Activated naive CD4-positive, alpha-beta T cell treated with anti-CD3 and anti-CD28 coated beads for 36 hours (primary cell): ENCODE measurements around the gene EVL. TPM values are rescaled to one million over a fixed set of nuclear protein-coding genes. Genes with fewer than 3 reads are reported as not detected.
A peak's percentile ranks its signal among the peaks of the same experiment; 100 is the strongest.

ENCODE experiments used
- CTCF ChIA-PET: fragments of 350-600 bp; sonication (Branson Sonifier 250); formaldehyde crosslinking; loops from one replicate; lab custom pipeline; 2021; ENCODE audit warnings: antibody characterized with exemption; lab: Charles Lee
- DNase-seq: peaks from one replicate; pipeline ENCODE4 v3.0.0-alpha.2; 2020
- H3K27ac Mint-ChIP-seq: one replicate; pipeline ENCODE4 v1.8.0; 2021; ENCODE audit warnings: mild to moderate bottlenecking, mixed read lengths
- H3K27me3 Mint-ChIP-seq: one replicate; pipeline ENCODE4 v1.8.0; 2021; ENCODE audit warnings: low read depth, mixed read lengths
- H3K36me3 Mint-ChIP-seq: one replicate; pipeline ENCODE4 v1.8.0; 2021; ENCODE audit warnings: low read depth, mixed read lengths
- H3K4me1 Mint-ChIP-seq: one replicate; pipeline ENCODE4 v1.8.0; 2021; ENCODE audit warnings: low read depth, mixed read lengths
- H3K4me3 Mint-ChIP-seq: one replicate; pipeline ENCODE4 v1.8.0; 2021; ENCODE audit warnings: mild to moderate bottlenecking, moderate library complexity, mixed read lengths
- H3K9me3 Mint-ChIP-seq: one replicate; pipeline ENCODE4 v1.8.0; 2021; ENCODE audit warnings: mixed read lengths
- intact Hi-C: fragments of 100-400 bp; cut with micrococcal nuclease; formaldehyde crosslinking; loops from one replicate; pipeline ENCODE4 v1.15.1; 2023
- total RNA-seq, 2 experiments: library from RNA; stranded (reverse); gene quantifications; one replicate each; pipeline ENCODE4 v1.2.3, GENCODE V29; 2021

The EVL gene
- total RNA-seq, 2 experiments from 2014 or later: 173 to 175 TPM

- Mint-ChIP-seq H3K27me3 (no peaks in the 10 kb centered on the region), H3K9me3 (no peaks in the 10 kb centered on the region), H3K4me1 (peaks cover 88% of the 10 kb centered on the region), H3K36me3 (peaks cover 26% of the 10 kb centered on the region), H3K4me3 (peak overlapping the region; percentile 64), H3K27ac (peak overlapping the region; percentile 94)
- intact Hi-C loops: loop anchor here (5.0 kb wide), 1 partner anchor 272 kb away; the partner anchor contains the start of gene WDR25
- DNase-seq: peak; percentile 54
- CTCF ChIA-PET: interaction anchor here (0.9 to 25.5 kb wide), 6 partner anchors 10 to 122 kb away, joined by 3 to 932 read pairs (median 4); partner anchors contain the start of gene EVL
Observed at GRCh38 chr14:100105357-100106169, 40.3 kb downstream of the EVL start.

GRCh38 chr14:100106250-100107112 lies 41.3 kb downstream of the EVL start:
- H3K4me3 Mint-ChIP-seq: peak overlapping the region; percentile 64
- CTCF ChIA-PET: interaction anchor here (0.5 to 25.5 kb wide), 7 partner anchors 9 to 325 kb away, joined by 3 to 932 read pairs (median 3); partner anchors contain the start of gene EVL
- no peaks in the 10 kb centered on the region for H3K9me3 Mint-ChIP-seq
- peaks cover 24% of the 10 kb centered on the region for H3K36me3 Mint-ChIP-seq
- peaks cover 83% of the 10 kb centered on the region for H3K4me1 Mint-ChIP-seq
- peak overlapping the region; percentile 94 for H3K27ac Mint-ChIP-seq
- intact Hi-C loops: loop anchor here (1.0 to 5.0 kb wide), 2 partner anchors 87 to 271 kb away; partner anchors contain the start of gene WDR25
- no peaks in the 10 kb centered on the region for H3K27me3 Mint-ChIP-seq
- DNase-seq: peak; percentile 83

DNA sequence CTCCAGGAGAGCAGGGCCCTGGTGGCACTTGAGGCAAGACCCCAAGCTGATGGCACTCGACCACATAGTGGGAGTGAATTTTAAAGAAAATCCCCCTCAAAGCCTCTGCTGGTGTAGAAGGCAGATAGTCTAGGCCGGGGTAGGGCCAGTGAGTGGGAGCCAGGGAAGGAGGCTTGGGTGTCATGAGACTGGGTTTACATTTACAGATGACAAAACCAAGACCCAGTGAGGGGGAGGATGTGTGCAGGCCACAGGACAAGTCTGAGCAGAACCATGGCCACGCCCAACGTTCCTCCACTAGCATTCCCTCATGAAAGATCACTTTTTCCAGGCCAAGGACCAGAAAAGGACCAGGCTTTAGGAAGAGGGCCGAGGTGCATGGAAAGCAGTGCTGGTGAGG lies 42.0 kb downstream of the EVL start:
- Mint-ChIP-seq H3K4me3 (no peak overlapping the region), H3K4me1 (peaks cover 76% of the 10 kb centered on the region), H3K27me3 (no peaks in the 10 kb centered on the region), H3K9me3 (no peaks in the 10 kb centered on the region), H3K36me3 (peaks cover 22% of the 10 kb centered on the region), H3K27ac (peak overlapping the region; percentile 94)
- intact Hi-C loops: loop anchor here (1.0 to 5.0 kb wide), 2 partner anchors 86 to 270 kb away; partner anchors contain the start of gene WDR25
- DNase-seq: no peak
- CTCF ChIA-PET: interaction anchor here (0.6 to 25.5 kb wide), 12 partner anchors 8 to 124 kb away, joined by 3 to 932 read pairs (median 11); partner anchors contain the start of gene EVL

GRCh38 chr14:100108042-100108825 lies 43.0 kb downstream of the EVL start:
- peaks cover 75% of the 10 kb centered on the region for H3K4me1 Mint-ChIP-seq
- peak; percentile 94 for DNase-seq
- peaks cover 17% of the 10 kb centered on the region for H3K36me3 Mint-ChIP-seq
- CTCF ChIA-PET: interaction anchor here (0.6 to 25.5 kb wide), 17 partner anchors 9 to 125 kb away, joined by 3 to 932 read pairs (median 7); partner anchors contain the start of gene EVL
- intact Hi-C loops: loop anchor here (1.0 to 5.0 kb wide), 4 partner anchors 36 to 269 kb away; partner anchors contain the start of gene WDR25
- H3K27me3 Mint-ChIP-seq: no peaks in the 10 kb centered on the region
- H3K9me3 Mint-ChIP-seq: no peaks in the 10 kb centered on the region
- peak overlapping the region; percentile 94 for H3K27ac Mint-ChIP-seq
- H3K4me3 Mint-ChIP-seq: no peak overlapping the region

GRCh38 chr14:100108840-100109593 lies 43.8 kb downstream of the EVL start:
- Mint-ChIP-seq H3K27me3 (no peaks in the 10 kb centered on the region), H3K9me3 (no peaks in the 10 kb centered on the region), H3K4me3 (no peak overlapping the region), H3K36me3 (peaks cover 10% of the 10 kb centered on the region), H3K4me1 (peaks cover 72% of the 10 kb centered on the region), H3K27ac (peak overlapping the region; percentile 94)
- DNase-seq: no peak
- intact Hi-C loops: loop anchor here (1.0 to 5.0 kb wide), 4 partner anchors 37 to 268 kb away; partner anchors contain the start of gene WDR25
- CTCF ChIA-PET: interaction anchor here (0.6 to 25.5 kb wide), 14 partner anchors 9 to 162 kb away, joined by 3 to 932 read pairs (median 10); partner anchors contain the start of gene EVL

DNA sequence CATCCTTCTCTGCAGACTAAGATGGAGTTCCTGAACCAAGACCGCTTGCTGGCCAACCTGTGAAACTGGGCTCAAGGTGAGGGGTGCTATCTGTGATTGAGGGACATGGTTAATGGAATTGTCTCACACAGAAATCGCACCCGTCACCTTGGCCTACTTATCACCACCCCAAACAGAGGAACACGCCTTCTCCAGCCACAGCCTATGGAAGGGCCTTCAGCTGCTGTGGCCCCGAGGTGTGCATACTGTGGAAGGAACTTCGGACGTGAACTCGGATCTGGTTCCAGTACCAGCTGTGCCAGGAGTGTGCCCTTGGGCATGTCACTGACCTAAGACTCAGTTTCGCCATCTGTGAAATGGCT lies 44.4 kb downstream of the EVL start:
- Mint-ChIP-seq H3K27me3 (no peaks in the 10 kb centered on the region), H3K4me3 (no peak overlapping the region), H3K27ac (peak overlapping the region; percentile 94), H3K4me1 (peaks cover 67% of the 10 kb centered on the region), H3K36me3 (peaks cover 7% of the 10 kb centered on the region), H3K9me3 (no peaks in the 10 kb centered on the region)
- CTCF ChIA-PET: interaction anchor here (0.7 to 25.5 kb wide), 9 partner anchors 8 to 135 kb away, joined by 3 to 932 read pairs (median 11); partner anchors contain the start of gene EVL
- DNase-seq: no peak
- intact Hi-C loops: loop anchor here (5.0 kb wide), 1 partner anchor 268 kb away; the partner anchor contains the start of gene WDR25

DNA sequence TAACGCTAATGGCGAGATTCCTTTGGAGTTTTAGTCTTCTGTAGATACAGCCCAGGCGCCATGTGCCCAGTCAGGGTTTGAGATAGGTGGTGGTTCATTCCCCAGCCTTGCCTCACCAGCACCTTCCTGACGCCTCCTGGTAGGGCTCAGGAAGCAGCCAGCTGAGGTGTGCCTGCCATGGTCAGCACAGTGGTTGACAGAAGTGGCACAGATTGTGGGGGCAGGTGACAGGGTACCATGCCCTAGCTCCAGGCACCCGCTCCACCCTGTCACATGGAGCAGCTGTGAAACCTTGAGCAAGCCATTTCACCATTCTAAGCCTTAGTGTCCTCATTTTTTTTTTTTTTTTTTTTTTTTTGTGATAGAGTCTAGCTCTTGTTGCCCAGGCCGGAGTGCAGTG lies 45.6 kb downstream of the EVL start:
- Mint-ChIP-seq H3K36me3 (peaks cover 7% of the 10 kb centered on the region), H3K27ac (peak overlapping the region; percentile 33), H3K4me1 (peaks cover 54% of the 10 kb centered on the region), H3K9me3 (no peaks in the 10 kb centered on the region), H3K27me3 (no peaks in the 10 kb centered on the region), H3K4me3 (no peak overlapping the region)
- CTCF ChIA-PET: interaction anchor here (0.6 to 25.5 kb wide), 3 partner anchors 12 to 45 kb away, joined by 3 to 932 read pairs (median 4); partner anchors contain the start of gene EVL
- no peak for DNase-seq
- intact Hi-C loops: no loop called here

DNA sequence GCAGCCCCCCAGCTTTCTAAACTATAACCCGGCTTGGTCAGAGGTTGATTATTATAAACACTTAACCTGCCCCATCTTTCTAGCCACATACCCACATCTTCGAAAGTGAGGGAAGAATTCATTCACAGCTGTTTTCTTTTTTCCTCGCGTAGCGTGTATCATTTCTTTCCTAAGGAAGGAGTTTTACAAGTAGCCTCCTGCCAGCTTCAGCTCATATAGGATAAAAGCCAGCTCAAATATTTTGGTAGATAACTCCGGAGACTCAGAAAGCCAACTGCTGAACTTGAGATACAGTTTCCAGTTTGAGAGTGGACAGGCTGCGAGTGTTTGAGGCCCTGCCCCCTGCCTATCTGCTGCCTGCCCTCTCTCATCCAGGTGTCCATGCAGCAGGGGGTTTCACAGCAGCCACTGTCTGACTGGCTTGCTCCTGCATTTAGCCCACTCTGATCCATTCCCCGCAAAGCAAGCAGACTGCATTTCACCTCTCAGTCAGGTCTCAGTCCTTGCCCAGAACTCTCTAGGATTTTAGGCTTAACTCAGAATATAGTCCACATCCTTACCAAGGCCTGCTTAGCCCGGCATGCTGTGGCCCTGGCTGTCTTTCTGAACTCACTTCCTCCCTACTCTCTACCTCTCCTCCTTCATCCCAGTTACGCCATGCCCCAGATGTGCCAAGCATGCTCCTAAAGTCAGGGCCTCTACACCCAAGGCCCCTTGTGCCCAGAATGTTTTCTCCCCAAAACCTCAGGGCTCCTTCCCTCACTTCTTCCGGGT lies 46.9 kb downstream of the EVL start:
- no peak for DNase-seq
- CTCF ChIA-PET: interaction anchor here (0.9 to 25.5 kb wide), 3 partner anchors 32 to 129 kb away, joined by 3 to 932 read pairs (median 4); partner anchors contain the start of gene EVL
- H3K9me3 Mint-ChIP-seq: no peaks in the 10 kb centered on the region
- H3K27me3 Mint-ChIP-seq: no peaks in the 10 kb centered on the region
- H3K4me3 Mint-ChIP-seq: no peak overlapping the region
- peaks cover 41% of the 10 kb centered on the region for H3K4me1 Mint-ChIP-seq
- intact Hi-C loops: no loop called here
- H3K27ac Mint-ChIP-seq: peak overlapping the region; percentile 57
- H3K36me3 Mint-ChIP-seq: peaks cover 7% of the 10 kb centered on the region

DNA sequence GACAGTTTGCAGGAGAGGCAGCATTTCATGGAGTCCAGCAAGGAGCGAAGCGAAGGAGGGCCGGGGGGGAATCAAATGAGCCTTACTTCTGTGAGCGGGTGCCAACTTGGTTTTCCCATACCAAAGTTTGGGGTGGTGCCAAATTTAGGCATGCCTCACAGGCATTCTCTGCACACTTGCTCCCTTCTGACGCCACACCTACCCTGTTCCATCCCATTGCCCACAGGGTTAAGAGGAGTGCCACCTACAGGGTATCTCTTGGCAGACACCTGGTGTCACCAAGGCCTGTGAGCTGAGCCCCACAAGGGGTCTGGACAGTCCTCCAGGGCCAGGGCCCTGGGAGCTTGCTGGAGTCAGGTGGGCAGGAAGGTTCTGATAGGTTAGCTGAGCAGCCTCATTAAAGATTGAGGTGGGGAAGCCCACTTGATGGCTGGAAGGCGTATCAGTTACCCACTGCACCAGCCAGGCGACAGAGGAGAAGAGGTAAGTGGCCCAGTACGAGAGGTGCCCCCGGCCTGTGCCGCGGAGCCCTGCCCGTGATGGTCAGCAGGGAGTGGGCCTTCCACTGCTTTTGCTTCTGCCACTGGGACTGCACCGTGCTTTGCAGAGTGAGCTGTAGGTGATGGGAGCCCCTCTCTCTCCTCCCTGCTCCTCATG lies 49.0 kb downstream of the EVL start:
- Mint-ChIP-seq H3K4me1 (peaks cover 40% of the 10 kb centered on the region), H3K27ac (no peak overlapping the region), H3K27me3 (no peaks in the 10 kb centered on the region), H3K36me3 (peaks cover 3% of the 10 kb centered on the region), H3K4me3 (no peak overlapping the region), H3K9me3 (no peaks in the 10 kb centered on the region)
- DNase-seq: no peak
- intact Hi-C loops: no loop called here
- CTCF ChIA-PET: no interaction called here

- H3K27me3 Mint-ChIP-seq: no peaks in the 10 kb centered on the region
- peak overlapping the region; percentile 37 for H3K27ac Mint-ChIP-seq
- intact Hi-C loops: no loop called here
- no peak overlapping the region for H3K4me3 Mint-ChIP-seq
- CTCF ChIA-PET: interaction anchor here (1.1 kb wide), 2 partner anchors 10 to 36 kb away, joined by 3 read pairs; no protein-coding TSS in a partner anchor
- no peaks in the 10 kb centered on the region for H3K9me3 Mint-ChIP-seq
- H3K36me3 Mint-ChIP-seq: peaks cover 3% of the 10 kb centered on the region
- H3K4me1 Mint-ChIP-seq: peaks cover 38% of the 10 kb centered on the region
- no peak for DNase-seq
Observed at GRCh38 chr14:100115236-100115635, 50.0 kb downstream of the EVL start.
